Right lobe of liver (tissue), 6 donors: ENCODE measurements around the gene CNOT9. TPM values are rescaled to one million over a fixed set of nuclear protein-coding genes. Genes with fewer than 3 reads are reported as not detected.
A peak's percentile ranks its signal among the peaks of the same experiment; 100 is the strongest.
"Not testable (repeated sequence)": the region's sequence is repeated elsewhere in the genome, so short reads cannot be mapped to it uniquely, and the experiment has no call there.

Source experiments
- ATAC-seq, 4 donors: fragments of 200-7000 bp; cut with Tn5 transposase; one replicate each; pipeline ENCODE4 v1.9.1; 2020; ENCODE audit warnings: mild to moderate bottlenecking in 4 of 4, moderate library complexity in 4 of 4
- DNase-seq, 3 donors: peaks; one replicate each; pipeline ENCODE4 v3.0.0-alpha.2; 2020
- H3K27ac ChIP-seq, 3 donors: fragments of 200-600 bp; one replicate each; pipeline ENCODE4 v1.8.0; 2022
- H3K27me3 ChIP-seq, 2 donors: fragments of 200-600 bp; one replicate each; pipeline ENCODE4 v1.8.0; 2022
- H3K36me3 ChIP-seq, 4 donors: fragments of 200-600 bp; sonication (generic) in 1 of 4; one replicate each; pipeline versions ENCODE4 v1.5.1 to v1.8.0; 2017 to 2022; ENCODE audit warnings: control low read depth in 1 of 4
- H3K4me1 ChIP-seq, 4 donors: fragments of 200-600 bp; sonication (generic) in 1 of 4; one replicate each; pipeline versions ENCODE4 v1.5.1 to v1.8.0; 2017 to 2022; ENCODE audit warnings: control low read depth in 1 of 4
- H3K4me3 ChIP-seq, 3 donors: fragments of 200-600 bp; one replicate each; pipeline ENCODE4 v1.8.0; 2022
- H3K9me3 ChIP-seq, 4 donors: fragments of 200-600 bp; sonication (generic) in 1 of 4; one replicate each; pipeline versions ENCODE4 v1.5.1 to v1.8.0; 2017 to 2022; ENCODE audit warnings: control low read depth in 1 of 4
- CTCF ChIP-seq, 4 donors: fragments of 200-600 bp in 3 of 4; fragments of 450-650 bp in 1 of 4; IDR thresholded peaks; one replicate each; pipeline versions ENCODE4 v1.5.1 to v1.8.0; 2016 to 2022; ENCODE audit warnings: antibody characterized with exemption in 4 of 4, mild to moderate bottlenecking in 2 of 4
- POLR2A ChIP-seq: fragments of 450-650 bp; IDR thresholded peaks from one replicate; pipeline ENCODE4 v1.6.1; 2017; ENCODE audit warnings: antibody characterized with exemption, mild to moderate bottlenecking
- WGBS: methylation state at CpG from one replicate; pipeline ENCODE4 v1.1.6; 2018; ENCODE audit warnings: low coverage, low lambda C conversion rate; ENCODE audit not compliant: insufficient coverage; ENCODE audit errors: missing lambda C conversion rate; 5-methylcytosine and 5-hydroxymethylcytosine counted together
- intact Hi-C, 2 donors: fragments of 100-400 bp; cut with DNase I; formaldehyde crosslinking; loops; one replicate each; pipeline versions ENCODE4 v1.11.2 to v1.14.1; 2022
- total RNA-seq, 6 experiments: library from RNA; depleted of rRNA in 2 of 6; stranded (reverse); fragments of >200 nt in 2 of 6; fragmentation: NEBNext Ultra II Directional in 3 of 6; extraction: Animal tissue kit (Norgen Biotek cat#: 25700) in 3 of 6; gene quantifications; one replicate each; pipeline versions ENCODE4 v1.1.0 to v1.2.4, GENCODE V29; 2016 to 2023
- donor health status: DM: no; HTN: yes; CAD: no.
- donor health status: DM: no; HTN: no; CAD: no.
- donor health status: DM: no; HTN: no; CAD: no.
- donor health status: DM: no; HTN: yes; CAD: no.
- donor health status: DM: no; HTN: yes; CAD: no.

Gene CNOT9
- total RNA-seq, 6 experiments from 2014 or later = 11.8 to 39.3 (median 19.2) TPM

- DNase-seq = no peak
- H3K27me3 ChIP-seq = no peaks in the 10 kb centered on the region
- intact Hi-C loops = no loop called here
- H3K9me3 ChIP-seq = no peaks in the 10 kb centered on the region
- peaks cover 0 to 76% (median 24%) of the 10 kb centered on the region in 4 donors for H3K36me3 ChIP-seq
- H3K4me1 ChIP-seq = no peaks in the 10 kb centered on the region
- no peak overlapping the region for H3K4me3 ChIP-seq
- H3K27ac ChIP-seq = no peak overlapping the region
- no peak for ATAC-seq
- TF ChIP-seq CTCF (IDR thresholded peaks at IDR 0.05) (no peak), POLR2A (no peak)
Measured at GRCh38 chr2:218547978-218548377, 20.7 kb upstream of the CNOT9 start.

GRCh38 chr2:218554225-218554624 is 14.4 kb upstream of the CNOT9 start:
- H3K4me1 ChIP-seq, H3K27ac ChIP-seq, H3K9me3 ChIP-seq, ATAC-seq, H3K4me3 ChIP-seq, intact Hi-C loops, DNase-seq, H3K27me3 ChIP-seq: not testable (repeated sequence)
- H3K36me3 ChIP-seq = peaks cover 0 to 57% (median 14%) of the 10 kb centered on the region in 4 donors
- WGBS = 91% methylated on average over 3 of the region's 3 CpGs

GRCh38 chr2:218555527-218555926 is 13.1 kb upstream of the CNOT9 start:
- 91% methylated on average over 4 of the region's 4 CpGs for WGBS
- H3K27me3 ChIP-seq = no peaks in the 10 kb centered on the region
- no peak overlapping the region for H3K27ac ChIP-seq
- H3K36me3 ChIP-seq = peaks cover 0 to 57% (median 8%) of the 10 kb centered on the region in 4 donors
- ATAC-seq (no peak), DNase-seq (no peak)
- peaks cover 0 to 6% (median 2%) of the 10 kb centered on the region in 4 donors for H3K4me1 ChIP-seq
- TF ChIP-seq CTCF (IDR thresholded peaks at IDR 0.05) (no peak), POLR2A (no peak)
- no peaks in the 10 kb centered on the region for H3K9me3 ChIP-seq
- intact Hi-C loops = no loop called here
- no peak overlapping the region for H3K4me3 ChIP-seq

- ATAC-seq (peak in 1 of 4 donors; percentile 50), DNase-seq (no peak)
- H3K36me3 ChIP-seq = peaks cover 0 to 44% (median 5%) of the 10 kb centered on the region in 4 donors
- no peak overlapping the region for H3K4me3 ChIP-seq
- intact Hi-C loops = no loop called here
- no peaks in the 10 kb centered on the region for H3K9me3 ChIP-seq
- WGBS = 36% methylated on average over 2 of the region's 2 CpGs
- no peak overlapping the region for H3K27ac ChIP-seq
- H3K27me3 ChIP-seq = no peaks in the 10 kb centered on the region
- peaks cover 0 to 6% (median 2%) of the 10 kb centered on the region in 4 donors for H3K4me1 ChIP-seq
- TF ChIP-seq CTCF (IDR thresholded peaks at IDR 0.05) (no peak), POLR2A (no peak)
Measured at GRCh38 chr2:218557941-218558340, 10.7 kb upstream of the CNOT9 start.

GRCh38 chr2:218558986-218559385 is 9.7 kb upstream of the CNOT9 start:
- no peak overlapping the region for H3K4me3 ChIP-seq
- H3K4me1 ChIP-seq = peaks cover 0 to 6% (median 2%) of the 10 kb centered on the region in 4 donors
- no peaks in the 10 kb centered on the region for H3K27me3 ChIP-seq
- no peaks in the 10 kb centered on the region for H3K9me3 ChIP-seq
- DNase-seq (no peak), ATAC-seq (no peak)
- 93% methylated on average over 2 of the region's 3 CpGs for WGBS
- intact Hi-C loops = no loop called here
- no peak for TF ChIP-seq CTCF (IDR thresholded peaks at IDR 0.05)
- no peak for TF ChIP-seq POLR2A
- H3K27ac ChIP-seq = no peak overlapping the region
- H3K36me3 ChIP-seq = peaks cover 0 to 38% (median 0%) of the 10 kb centered on the region in 4 donors
